Right cardiac atrium (tissue), 5 donors: ENCODE results near the gene RARA. TPM values are rescaled to one million over a fixed set of nuclear protein-coding genes. Genes with fewer than 3 reads are reported as not detected.

Source experiments
- ATAC-seq, 2 donors: fragments of 200-7000 bp; cut with Tn5 transposase; one replicate each; pipeline versions ENCODE4 v1.8.0 to v1.9.1; 2020; ENCODE audit warnings: moderate library complexity in 2 of 2, mild to moderate bottlenecking in 1 of 2
- DNase-seq, 3 donors: peaks; one replicate each; pipeline ENCODE4 v3.0.0-alpha.2; 2020
- H3K27ac ChIP-seq: one replicate; pipeline ENCODE4 v1.5.1; 2013; ENCODE audit warnings: mild to moderate bottlenecking, low read length, control low read depth, moderate library complexity
- H3K27me3 ChIP-seq: one replicate; pipeline ENCODE4 v1.6.1; 2013; ENCODE audit not compliant: control insufficient read depth, insufficient read depth
- H3K4me1 ChIP-seq: one replicate; pipeline ENCODE4 v1.6.1; 2013; ENCODE audit warnings: low read length; ENCODE audit not compliant: control insufficient read depth, insufficient read depth
- H3K4me3 ChIP-seq: one replicate; pipeline ENCODE4 v1.5.1; 2013; ENCODE audit warnings: low read length, control low read depth
- H3K9me3 ChIP-seq: one replicate; pipeline ENCODE4 v1.6.1; 2013; ENCODE audit warnings: low read length; ENCODE audit not compliant: control insufficient read depth
- WGBS: extraction: QIAGEN DNeasy Blood & Tissue Kit; methylation state at CpG from one replicate; pipeline ENCODE4 v1.1.7; 2013; 5-methylcytosine and 5-hydroxymethylcytosine counted together
- intact Hi-C, 4 donors: fragments of 100-400 bp; cut with DNase I; formaldehyde crosslinking; loops; one replicate each; pipeline versions ENCODE4 v1.11.0 to v1.14.0; 2022 to 2023
- polyA plus RNA-seq: library from polyadenylated mRNA; stranded (reverse); fragments of 200-250 nt; gene quantifications from one replicate; pipeline ENCODE4 v1.2.3, GENCODE V29; 2013
- total RNA-seq, 4 donors: library from RNA; stranded (reverse); fragmentation: NEBNext Ultra II Directional; extraction: Animal tissue kit (Norgen Biotek cat#: 25700); gene quantifications; one replicate each; pipeline ENCODE4 v1.2.1, GENCODE V29; 2021
- donor health status: healthy with polysubstance abuse.
- donor health status: DM: no; HTN: yes; CAD: no.
- donor health status: DM: no; HTN: no; CAD: no.
- donor health status: DM: no; HTN: yes; CAD: no; lungs with severe emphysema.
- donor health status: DM: yes; HTN: yes; CAD: no.

The RARA gene
- total and polyA plus RNA-seq, 5 donors = 26.2 to 39.0 (median 28.3) TPM

DNA sequence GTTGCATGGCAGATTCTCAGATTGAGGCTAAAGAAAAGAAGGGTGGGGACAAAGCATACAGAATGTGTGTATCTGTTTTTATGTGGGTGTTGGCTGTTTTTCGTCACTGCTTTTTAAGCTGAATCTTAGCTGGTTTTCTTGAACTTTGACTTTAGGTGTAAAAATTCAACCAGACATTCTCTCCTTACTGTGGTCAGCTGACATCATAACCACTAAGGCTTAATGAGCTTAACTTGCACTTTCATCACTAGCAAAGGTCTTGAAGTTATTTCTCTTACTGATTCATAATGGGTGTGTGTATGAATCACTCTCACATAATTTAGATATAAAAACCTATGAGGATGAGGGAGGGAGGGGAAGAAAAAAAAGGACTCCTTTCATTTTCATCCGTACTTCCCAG is 25.3 kb upstream of the RARA start:
- no peaks in the 10 kb centered on the region for H3K4me1 ChIP-seq
- intact Hi-C loops = loop anchor here in 1 of 4 donors (10.0 kb wide), 1 partner anchor 249 kb away; no protein-coding TSS in a partner anchor
- no peak for DNase-seq
- H3K4me3 ChIP-seq = no peak overlapping the region
- H3K9me3 ChIP-seq = no peaks in the 10 kb centered on the region
- 61% methylated on average over 2 of the region's 2 CpGs for WGBS
- peak overlapping the region; percentile 70 for H3K27ac ChIP-seq
- ATAC-seq = no peak
- no peaks in the 10 kb centered on the region for H3K27me3 ChIP-seq

DNA sequence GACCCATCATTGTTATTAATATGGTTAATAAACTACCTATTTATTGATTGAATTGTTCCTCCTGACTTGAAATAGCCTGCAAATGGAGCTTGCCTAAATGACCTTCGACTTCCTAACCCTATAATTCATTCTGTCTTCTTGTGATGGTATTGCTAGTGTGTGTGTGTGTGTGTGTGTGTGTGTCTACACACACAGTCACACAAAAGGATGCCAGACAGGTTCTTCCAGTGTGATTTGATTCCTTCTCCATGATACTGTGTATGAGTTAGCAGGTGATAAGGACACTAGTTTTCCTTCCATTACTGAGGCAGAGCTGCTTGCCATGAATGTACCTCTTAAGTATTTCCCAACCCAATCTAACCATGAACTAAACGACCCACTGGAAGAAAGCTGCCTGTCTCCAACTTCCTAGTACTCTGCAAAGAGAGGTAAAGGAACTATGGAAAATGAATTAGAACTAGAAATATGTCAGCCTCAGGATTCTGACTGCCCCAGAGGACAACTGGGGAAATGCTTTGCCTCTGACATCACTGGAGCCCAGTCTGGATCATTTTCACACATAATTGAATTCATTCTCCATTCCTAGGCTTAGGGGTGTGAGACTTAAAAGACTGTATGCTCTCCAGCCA is 24.8 kb upstream of the RARA start:
- Histone ChIP-seq H3K4me3 (no peak overlapping the region), H3K4me1 (no peaks in the 10 kb centered on the region), H3K27ac (peak overlapping the region; percentile 53), H3K9me3 (no peaks in the 10 kb centered on the region), H3K27me3 (no peaks in the 10 kb centered on the region)
- DNase-seq (no peak), ATAC-seq (no peak)
- intact Hi-C loops = loop anchor here in 1 of 4 donors (10.0 kb wide), 1 partner anchor 249 kb away; no protein-coding TSS in a partner anchor
- WGBS = 52% methylated on average over 2 of the region's 2 CpGs

DNA sequence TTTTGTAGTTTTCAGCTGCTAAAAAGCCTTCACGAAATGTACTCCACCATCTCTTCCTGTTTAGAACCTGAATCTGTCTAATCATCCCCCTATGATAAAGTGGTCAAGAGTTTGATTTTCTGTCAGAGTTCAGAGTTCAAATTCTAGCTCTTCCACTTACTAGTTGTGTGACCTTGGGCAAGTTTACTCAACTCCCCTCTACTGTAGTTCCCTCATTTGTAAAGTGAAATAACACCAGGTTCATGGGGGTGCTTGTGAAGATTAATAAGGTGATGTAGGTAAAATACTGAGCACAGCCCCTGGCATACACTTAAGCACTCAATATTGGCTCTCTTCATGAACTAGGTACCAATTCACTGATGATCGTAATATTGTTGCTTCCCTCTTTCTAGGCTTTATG is 22.5 kb upstream of the RARA start:
- WGBS = 96% methylated on average over 2 of the region's 2 CpGs
- Histone ChIP-seq H3K27me3 (no peaks in the 10 kb centered on the region), H3K9me3 (no peaks in the 10 kb centered on the region), H3K27ac (no peak overlapping the region), H3K4me3 (no peak overlapping the region), H3K4me1 (no peaks in the 10 kb centered on the region)
- DNase-seq = no peak
- intact Hi-C loops = loop anchor here in 1 of 4 donors (5.0 to 10.0 kb wide), 2 partner anchors 84 to 252 kb away; no protein-coding TSS in a partner anchor
- no peak for ATAC-seq

DNA sequence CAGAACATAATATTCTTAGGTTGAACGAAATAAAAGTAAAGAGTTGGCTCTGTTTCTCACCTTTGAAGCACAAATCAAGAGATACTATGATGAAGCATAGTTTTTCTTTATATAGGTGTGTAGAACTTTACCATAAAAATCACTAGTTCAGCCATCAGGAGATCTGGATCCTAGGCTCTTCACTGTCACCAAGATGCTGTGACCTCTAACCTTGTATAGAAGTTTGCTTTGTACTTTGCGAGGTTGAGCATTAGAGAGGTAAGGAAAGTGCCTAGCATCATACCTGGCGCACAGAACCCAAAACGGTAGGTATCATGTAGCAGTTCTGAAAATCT is 21.9 kb upstream of the RARA start:
- H3K27ac ChIP-seq = peak overlapping the region; percentile 20
- DNase-seq (no peak), ATAC-seq (no peak)
- no peaks in the 10 kb centered on the region for H3K27me3 ChIP-seq
- intact Hi-C loops = loop anchor here in 1 of 4 donors (5.0 to 10.0 kb wide), 2 partner anchors 85 to 252 kb away; no protein-coding TSS in a partner anchor
- H3K9me3 ChIP-seq = no peaks in the 10 kb centered on the region
- WGBS = 44% methylated on average over 4 of the region's 4 CpGs
- H3K4me1 ChIP-seq = no peaks in the 10 kb centered on the region
- no peak overlapping the region for H3K4me3 ChIP-seq

DNA sequence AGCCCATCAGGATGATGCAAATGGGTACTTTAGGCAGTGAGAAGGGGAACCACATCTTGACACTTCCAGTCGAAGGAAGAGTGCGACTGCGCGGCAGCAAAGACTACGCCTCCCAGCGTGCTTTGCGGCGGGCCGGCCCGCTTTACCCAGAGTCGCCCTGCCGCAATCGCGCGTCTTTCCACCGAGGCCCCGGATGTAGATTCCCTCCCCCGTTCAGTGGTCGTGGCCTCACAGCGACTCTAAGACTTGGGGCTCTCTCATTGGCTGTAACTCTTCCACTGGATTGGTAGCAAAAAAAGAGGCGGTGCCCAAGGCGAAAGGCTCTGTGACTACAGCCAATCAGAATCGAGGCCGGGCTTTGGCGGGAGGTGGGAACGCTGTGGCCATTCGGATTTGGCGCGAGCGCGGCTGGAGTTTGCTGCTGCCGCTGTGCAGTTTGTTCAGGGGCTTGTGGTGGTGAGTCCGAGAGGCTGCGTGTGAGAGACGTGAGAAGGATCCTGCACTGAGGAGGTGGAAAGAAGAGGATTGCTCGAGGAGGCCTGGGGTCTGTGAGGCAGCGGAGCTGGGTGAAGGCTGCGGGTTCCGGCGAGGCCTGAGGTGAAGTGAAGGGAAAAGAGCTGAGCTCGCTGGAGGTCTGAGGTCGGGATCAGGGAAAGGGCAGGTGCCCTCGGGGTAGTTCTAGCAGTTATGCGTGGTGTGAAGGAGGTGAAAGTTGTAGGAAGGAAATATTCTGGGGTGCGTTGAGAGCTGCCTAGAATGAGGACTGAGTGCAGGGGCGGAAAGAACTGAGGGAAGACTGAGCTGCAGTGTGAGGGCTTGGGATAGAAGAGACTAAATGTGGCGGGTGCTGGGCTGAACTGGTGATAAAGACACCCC is 21.2 kb upstream of the RARA start, which contains the start of gene CDC6:
CDC6 (plus strand) TSS at position 386 of the 876 bp plus-strand sequence. CDS start 1,542 bp downstream, outside the sequence.
- WGBS = under 1% methylated on average over 47 of the region's 47 CpGs
- H3K27me3 ChIP-seq = no peaks in the 10 kb centered on the region
- H3K4me3 ChIP-seq = peak within 1 kb of the TSS; percentile 53
- DNase-seq (peak; percentile 98 to 99 (median 99)), ATAC-seq (peak; percentile 98 to 99)
- intact Hi-C loops = loop anchor here in 1 of 4 donors (5.0 to 10.0 kb wide), 2 partner anchors 85 to 253 kb away; no protein-coding TSS in a partner anchor
- no peaks in the 10 kb centered on the region for H3K9me3 ChIP-seq
- H3K27ac ChIP-seq = peak within 1 kb of the TSS; percentile 20
- no peaks in the 10 kb centered on the region for H3K4me1 ChIP-seq

DNA sequence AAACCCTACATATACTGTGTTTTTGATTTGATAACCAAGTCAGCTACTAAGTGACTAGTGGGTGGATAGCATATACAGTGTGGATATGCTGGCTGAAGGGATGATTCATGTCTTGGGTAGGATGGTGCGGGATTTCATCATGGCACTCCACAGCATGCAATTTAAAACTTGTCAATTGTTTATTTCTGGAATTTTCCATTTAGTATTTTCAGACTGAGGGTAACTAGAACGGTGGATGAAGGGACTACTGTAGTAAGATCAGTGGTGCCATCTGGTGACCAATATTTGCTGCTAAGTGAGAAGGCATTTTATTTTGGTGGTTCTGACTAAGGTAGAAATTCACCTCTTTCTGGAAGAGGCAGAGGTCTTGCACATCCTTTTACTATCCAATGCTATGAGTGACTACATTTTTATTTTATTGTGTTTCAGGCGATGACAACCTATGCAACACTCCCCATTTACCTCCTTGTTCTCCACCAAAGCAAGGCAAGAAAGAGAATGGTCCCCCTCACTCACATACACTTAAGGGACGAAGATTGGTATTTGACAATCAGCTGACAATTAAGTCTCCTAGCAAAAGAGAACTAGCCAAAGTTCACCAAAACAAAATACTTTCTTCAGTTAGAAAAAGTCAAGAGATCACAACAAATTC is 18.2 kb upstream of the RARA start:
- H3K27me3 ChIP-seq = no peaks in the 10 kb centered on the region
- 58% methylated on average over 4 of the region's 4 CpGs for WGBS
- no peak overlapping the region for H3K4me3 ChIP-seq
- ATAC-seq (peak in 1 of 2 donors; percentile 2), DNase-seq (no peak)
- H3K9me3 ChIP-seq = no peaks in the 10 kb centered on the region
- H3K4me1 ChIP-seq = no peaks in the 10 kb centered on the region
- intact Hi-C loops = loop anchor here in 1 of 4 donors (10.0 kb wide), 1 partner anchor 86 kb away; no protein-coding TSS in a partner anchor
- H3K27ac ChIP-seq = no peak overlapping the region

DNA sequence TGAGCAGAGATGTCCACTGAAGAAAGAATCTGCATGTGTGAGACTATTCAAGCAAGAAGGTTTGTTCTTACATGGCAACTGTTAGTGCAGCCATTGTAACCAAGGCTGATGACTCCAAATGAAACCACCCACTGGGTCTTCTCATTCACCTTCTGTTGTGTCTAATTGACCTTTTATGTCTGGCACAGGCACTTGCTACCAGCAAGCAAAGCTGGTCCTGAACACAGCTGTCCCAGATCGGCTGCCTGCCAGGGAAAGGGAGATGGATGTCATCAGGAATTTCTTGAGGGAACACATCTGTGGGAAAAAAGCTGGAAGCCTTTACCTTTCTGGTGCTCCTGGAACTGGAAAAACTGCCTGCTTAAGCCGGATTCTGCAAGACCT is 17.7 kb upstream of the RARA start:
- Histone ChIP-seq H3K27ac (no peak overlapping the region), H3K27me3 (no peaks in the 10 kb centered on the region), H3K4me3 (no peak overlapping the region), H3K4me1 (no peaks in the 10 kb centered on the region), H3K9me3 (no peaks in the 10 kb centered on the region)
- DNase-seq (no peak), ATAC-seq (no peak)
- intact Hi-C loops = loop anchor here in 1 of 4 donors (10.0 kb wide), 1 partner anchor 86 kb away; no protein-coding TSS in a partner anchor
- WGBS = 78% methylated on average over 2 of the region's 2 CpGs

DNA sequence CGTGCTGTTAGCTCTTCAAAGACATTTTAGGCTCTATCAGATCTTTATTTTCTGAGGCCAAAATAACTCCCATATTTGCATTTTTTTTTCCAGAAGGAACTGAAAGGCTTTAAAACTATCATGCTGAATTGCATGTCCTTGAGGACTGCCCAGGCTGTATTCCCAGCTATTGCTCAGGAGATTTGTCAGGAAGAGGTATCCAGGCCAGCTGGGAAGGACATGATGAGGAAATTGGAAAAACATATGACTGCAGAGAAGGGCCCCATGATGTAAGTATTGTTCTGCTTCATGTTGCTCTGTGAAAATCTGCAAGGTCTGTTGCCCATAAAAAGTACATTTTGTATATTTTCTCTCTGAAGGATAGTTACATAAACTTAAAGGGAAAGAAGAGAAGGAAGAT is 15.6 kb upstream of the RARA start:
- H3K27me3 ChIP-seq = no peaks in the 10 kb centered on the region
- no peaks in the 10 kb centered on the region for H3K4me1 ChIP-seq
- intact Hi-C loops = loop anchor here in 2 of 4 donors (2.0 to 10.0 kb wide), 2 partner anchors 89 to 91 kb away; no protein-coding TSS in a partner anchor
- ATAC-seq (peak; percentile 75 to 79), DNase-seq (no peak)
- peak overlapping the region; percentile 45 for H3K27ac ChIP-seq
- WGBS = 38% methylated on average over 1 of the region's 1 CpG
- no peaks in the 10 kb centered on the region for H3K9me3 ChIP-seq
- H3K4me3 ChIP-seq = no peak overlapping the region

DNA sequence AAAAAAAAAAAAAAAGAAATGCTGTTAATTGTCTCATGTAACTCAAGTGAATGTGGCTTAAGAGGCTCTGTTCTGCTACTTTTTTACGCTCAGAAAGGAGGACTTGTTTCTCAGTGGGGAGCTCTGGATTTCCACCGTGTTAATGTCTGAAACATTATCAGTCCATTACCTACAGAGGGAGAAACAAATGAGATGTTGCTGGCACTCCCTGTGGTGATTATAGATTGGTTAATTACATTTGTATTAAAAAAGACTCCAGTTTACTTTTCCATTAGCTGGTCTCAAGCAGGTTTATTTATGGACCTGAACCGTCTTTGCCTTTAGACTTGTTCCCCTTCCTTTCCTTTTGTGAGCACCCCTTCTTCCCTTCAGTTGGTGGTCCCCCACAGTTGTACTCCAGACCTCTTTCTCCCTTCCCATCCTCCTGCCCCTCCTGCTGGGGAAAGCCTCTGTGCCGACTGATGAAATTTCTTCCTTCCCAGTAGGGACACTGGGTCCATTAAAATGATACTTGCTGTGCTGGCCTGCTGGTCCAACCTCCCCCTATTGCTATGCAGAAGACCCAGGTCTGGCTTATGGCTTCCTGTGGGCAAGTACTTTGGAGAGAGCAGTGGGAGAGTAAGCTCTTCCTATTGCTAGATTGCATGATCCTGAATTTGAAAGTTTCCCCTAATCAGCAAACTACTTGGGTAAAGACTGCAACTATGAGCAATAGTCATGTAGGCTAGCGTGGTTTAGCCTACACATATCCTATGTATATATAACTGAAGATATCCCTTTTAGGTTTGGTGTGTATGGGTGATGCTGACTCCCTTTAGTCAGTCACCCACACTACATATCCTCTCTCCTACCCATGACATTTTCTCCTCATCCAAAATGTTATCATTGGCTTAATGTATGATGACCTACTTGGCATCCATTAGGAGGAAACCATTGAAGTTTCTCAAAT is 13.2 kb upstream of the RARA start:
- ATAC-seq (no peak), DNase-seq (no peak)
- Histone ChIP-seq H3K27me3 (no peaks in the 10 kb centered on the region), H3K9me3 (no peaks in the 10 kb centered on the region), H3K4me1 (no peaks in the 10 kb centered on the region), H3K4me3 (no peak overlapping the region), H3K27ac (no peak overlapping the region)
- 80% methylated on average over 5 of the region's 5 CpGs for WGBS
- intact Hi-C loops = loop anchor here in 1 of 4 donors (10.0 kb wide), 1 partner anchor 91 kb away; no protein-coding TSS in a partner anchor

DNA sequence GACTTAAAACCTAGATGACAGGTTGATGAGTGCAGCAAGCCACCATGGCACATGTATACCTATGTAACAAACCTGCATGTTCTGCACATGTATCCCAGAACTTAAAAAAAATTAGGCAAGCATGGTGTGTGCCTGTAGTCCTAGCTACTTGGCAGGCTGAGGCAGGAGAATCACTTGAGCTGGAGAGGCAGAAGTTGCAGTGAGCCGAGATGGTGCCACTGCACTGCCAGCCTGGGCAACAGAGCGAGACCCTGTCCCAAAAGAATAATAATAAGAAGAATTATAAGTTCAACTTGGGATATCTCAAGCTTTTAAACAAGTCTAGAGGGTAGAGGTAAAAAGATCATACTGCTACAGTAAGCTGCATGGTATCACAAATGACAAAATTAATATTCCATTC is 11.5 kb upstream of the RARA start:
- ATAC-seq (no peak), DNase-seq (no peak)
- H3K9me3 ChIP-seq = no peaks in the 10 kb centered on the region
- H3K27me3 ChIP-seq = no peaks in the 10 kb centered on the region
- H3K4me3 ChIP-seq = no peak overlapping the region
- H3K4me1 ChIP-seq = no peaks in the 10 kb centered on the region
- intact Hi-C loops = loop anchor here in 1 of 4 donors (10.0 kb wide), 1 partner anchor 93 kb away; no protein-coding TSS in a partner anchor
- no peak overlapping the region for H3K27ac ChIP-seq
- WGBS = 83% methylated on average over 2 of the region's 2 CpGs
